IPS-18a (cell line): ENCODE results near the gene SPHK2.
A peak's percentile ranks its signal among the peaks of the same experiment; 100 is the strongest.
"Not testable (repeated sequence)": the region's sequence is repeated elsewhere in the genome, so short reads cannot be mapped to it uniquely, and the experiment has no call there.

Experiments
- H3K27ac ChIP-seq: one replicate; pipeline ENCODE4 v1.5.1; 2013; ENCODE audit warnings: low read length
- H3K27me3 ChIP-seq: one replicate; pipeline ENCODE4 v1.6.1; 2013; ENCODE audit warnings: mild to moderate bottlenecking, low read length; ENCODE audit not compliant: control insufficient read depth, insufficient read depth
- H3K36me3 ChIP-seq: one replicate; pipeline ENCODE4 v1.6.1; 2013; ENCODE audit warnings: low read depth, low read length; ENCODE audit not compliant: control insufficient read depth
- H3K4me1 ChIP-seq: one replicate; pipeline ENCODE4 v1.6.1; 2013; ENCODE audit warnings: low read depth, low read length; ENCODE audit not compliant: control insufficient read depth
- H3K4me3 ChIP-seq: one replicate; pipeline ENCODE4 v1.5.1; 2013; ENCODE audit warnings: low read length
- H3K9ac ChIP-seq: one replicate; pipeline ENCODE4 v1.6.1; 2013; ENCODE audit warnings: mild to moderate bottlenecking, low read length, moderate library complexity
- H3K9me3 ChIP-seq: one replicate; pipeline ENCODE4 v1.6.1; 2013; ENCODE audit warnings: low read depth, low read length; ENCODE audit not compliant: control insufficient read depth

The SPHK2 gene, protein sequence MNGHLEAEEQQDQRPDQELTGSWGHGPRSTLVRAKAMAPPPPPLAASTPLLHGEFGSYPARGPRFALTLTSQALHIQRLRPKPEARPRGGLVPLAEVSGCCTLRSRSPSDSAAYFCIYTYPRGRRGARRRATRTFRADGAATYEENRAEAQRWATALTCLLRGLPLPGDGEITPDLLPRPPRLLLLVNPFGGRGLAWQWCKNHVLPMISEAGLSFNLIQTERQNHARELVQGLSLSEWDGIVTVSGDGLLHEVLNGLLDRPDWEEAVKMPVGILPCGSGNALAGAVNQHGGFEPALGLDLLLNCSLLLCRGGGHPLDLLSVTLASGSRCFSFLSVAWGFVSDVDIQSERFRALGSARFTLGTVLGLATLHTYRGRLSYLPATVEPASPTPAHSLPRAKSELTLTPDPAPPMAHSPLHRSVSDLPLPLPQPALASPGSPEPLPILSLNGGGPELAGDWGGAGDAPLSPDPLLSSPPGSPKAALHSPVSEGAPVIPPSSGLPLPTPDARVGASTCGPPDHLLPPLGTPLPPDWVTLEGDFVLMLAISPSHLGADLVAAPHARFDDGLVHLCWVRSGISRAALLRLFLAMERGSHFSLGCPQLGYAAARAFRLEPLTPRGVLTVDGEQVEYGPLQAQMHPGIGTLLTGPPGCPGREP

DNA sequence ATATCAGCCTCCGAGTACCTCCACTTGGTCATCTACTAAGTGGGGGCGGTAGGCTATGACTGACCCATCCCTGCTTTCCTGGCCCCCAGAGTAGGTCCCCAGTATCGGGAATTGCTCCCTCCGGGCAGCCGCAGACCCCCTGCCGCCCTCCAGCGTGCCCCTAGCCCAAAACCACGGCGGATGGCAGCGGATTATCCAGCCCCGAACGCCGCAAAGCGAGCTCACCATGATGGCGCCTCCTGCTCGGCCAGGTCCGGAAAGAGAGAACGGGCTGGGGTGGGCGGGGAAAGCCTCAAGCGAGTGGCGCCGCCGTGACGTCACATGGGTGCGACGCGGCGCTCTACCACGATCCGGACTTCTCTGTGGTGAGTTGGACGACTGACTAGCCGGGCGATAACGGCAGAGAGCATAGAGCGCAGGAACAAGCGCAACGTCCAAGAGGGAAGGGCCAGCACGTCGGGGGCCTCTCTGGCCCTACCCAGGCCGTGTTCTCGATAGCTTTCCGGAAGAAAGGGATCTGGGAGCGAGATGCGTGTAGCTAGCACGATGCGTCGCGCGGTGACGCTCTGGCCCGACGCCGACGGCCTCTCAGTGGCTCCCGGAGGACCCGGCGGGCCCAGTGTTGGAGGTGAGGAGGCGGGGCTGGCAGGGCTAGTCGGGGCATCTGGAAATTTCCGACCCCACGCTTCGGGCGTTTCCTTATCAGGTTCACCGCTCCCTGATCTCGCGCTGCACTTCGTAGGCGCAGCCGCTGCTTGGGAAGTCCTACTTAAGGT, at the start of gene SPHK2, which contains the start of gene RPL18:
SPHK2 (plus strand) TSS at position 591 of the 776 bp plus-strand sequence. CDS start 1,009 bp downstream, outside the sequence.
RPL18 (minus strand) TSS at position 263 of the 776 bp plus-strand sequence; CDS start at position 228, 35 bp downstream.
- Histone ChIP-seq H3K27me3 (no peaks in the 10 kb centered on the region), H3K4me3 (peak within 1 kb of the TSS; percentile 94), H3K9me3 (no peaks in the 10 kb centered on the region), H3K27ac (peak within 1 kb of the TSS; percentile 88), H3K4me1 (peaks cover 24% of the 10 kb centered on the region), H3K9ac (peak within 1 kb of the TSS; percentile 96), H3K36me3 (peaks cover 28% of the 10 kb centered on the region)

DNA sequence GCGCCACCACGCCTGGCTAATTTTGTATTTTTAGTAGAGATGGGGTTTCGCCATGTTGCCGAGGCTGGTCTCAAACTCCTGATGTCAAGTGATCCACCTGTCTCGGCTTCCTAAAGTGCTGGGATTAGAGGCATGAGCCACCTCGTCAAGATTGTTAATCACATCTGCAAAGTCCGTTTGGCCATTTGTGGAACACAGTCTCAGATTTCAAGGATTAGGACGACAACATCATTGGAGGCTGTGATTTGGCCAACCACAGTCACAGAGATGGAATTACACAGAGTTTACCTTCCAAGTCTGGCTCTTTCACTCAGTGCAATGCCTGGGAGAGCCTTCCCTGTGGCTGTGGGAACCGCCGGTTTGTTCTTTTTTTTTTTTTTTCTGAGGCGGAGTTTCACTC, 49.5 kb upstream of the SPHK2 start:
- H3K36me3 ChIP-seq: no peaks in the 10 kb centered on the region
- no peak overlapping the region for H3K27ac ChIP-seq
- peaks cover 3% of the 10 kb centered on the region for H3K4me1 ChIP-seq
- H3K9ac ChIP-seq: no peak overlapping the region
- no peaks in the 10 kb centered on the region for H3K27me3 ChIP-seq
- no peak overlapping the region for H3K4me3 ChIP-seq
- H3K9me3 ChIP-seq: no peaks in the 10 kb centered on the region

DNA sequence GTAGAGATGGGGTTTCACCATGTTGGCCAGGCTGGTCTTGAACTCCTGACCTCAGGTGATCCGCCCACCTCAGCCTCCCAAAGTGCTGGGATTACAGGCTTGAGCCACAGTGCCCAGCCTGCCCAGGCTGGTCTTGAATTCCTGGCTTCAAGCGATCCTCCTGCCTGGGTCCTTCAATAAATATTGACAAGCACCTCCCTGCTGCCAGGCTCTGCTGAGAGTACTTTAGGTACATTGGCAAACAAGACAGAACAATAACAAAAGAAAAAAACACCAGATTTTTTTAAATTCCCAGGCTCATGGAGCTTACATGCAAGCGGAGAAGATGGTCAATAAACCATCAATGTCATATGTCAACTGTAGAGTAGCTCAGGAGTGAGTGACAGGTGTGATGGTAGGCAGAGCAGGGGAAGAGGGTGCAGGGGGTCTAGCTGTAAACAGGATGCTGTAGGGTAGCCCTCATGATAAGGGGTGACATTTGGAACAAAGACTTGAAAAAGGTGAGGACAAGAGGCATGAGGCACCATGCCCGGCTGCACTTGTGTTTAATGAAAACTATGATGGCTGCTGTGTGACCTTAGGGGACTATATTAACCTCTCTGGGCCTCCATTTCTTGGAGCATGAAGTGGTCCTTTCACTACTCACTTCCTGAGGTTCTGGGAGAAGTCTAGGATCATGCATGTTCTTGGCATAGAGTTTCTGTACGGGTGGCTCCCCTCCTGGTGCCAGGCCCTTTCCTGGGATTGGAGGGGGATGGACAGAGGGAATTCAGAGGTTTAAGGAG, 47.7 kb upstream of the SPHK2 start:
- Histone ChIP-seq H3K4me1 (peaks cover 3% of the 10 kb centered on the region), H3K27ac (no peak overlapping the region), H3K9me3 (no peaks in the 10 kb centered on the region), H3K4me3 (no peak overlapping the region), H3K36me3 (no peaks in the 10 kb centered on the region), H3K27me3 (no peaks in the 10 kb centered on the region), H3K9ac (no peak overlapping the region)

DNA sequence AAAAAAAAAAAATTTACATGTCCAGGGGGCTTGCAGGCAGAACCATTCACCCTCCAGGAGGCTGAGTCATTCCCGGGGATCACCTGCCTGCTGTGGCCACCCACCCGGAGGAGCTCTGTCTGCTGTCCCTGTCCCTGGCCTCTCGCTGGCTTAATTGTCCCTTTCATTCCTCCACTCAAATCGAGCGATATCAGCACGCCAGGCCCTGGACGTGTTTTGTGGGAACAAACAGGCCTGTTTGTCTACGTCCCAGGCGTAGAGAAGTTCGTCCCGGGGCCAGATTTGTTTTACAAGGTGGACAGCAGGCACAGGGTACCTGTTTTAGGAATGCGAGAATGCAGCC, 46.2 kb upstream of the SPHK2 start:
- H3K27ac ChIP-seq: no peak overlapping the region
- peaks cover 3% of the 10 kb centered on the region for H3K4me1 ChIP-seq
- H3K36me3 ChIP-seq: no peaks in the 10 kb centered on the region
- H3K9ac ChIP-seq: no peak overlapping the region
- H3K4me3 ChIP-seq: no peak overlapping the region
- no peaks in the 10 kb centered on the region for H3K9me3 ChIP-seq
- no peaks in the 10 kb centered on the region for H3K27me3 ChIP-seq

DNA sequence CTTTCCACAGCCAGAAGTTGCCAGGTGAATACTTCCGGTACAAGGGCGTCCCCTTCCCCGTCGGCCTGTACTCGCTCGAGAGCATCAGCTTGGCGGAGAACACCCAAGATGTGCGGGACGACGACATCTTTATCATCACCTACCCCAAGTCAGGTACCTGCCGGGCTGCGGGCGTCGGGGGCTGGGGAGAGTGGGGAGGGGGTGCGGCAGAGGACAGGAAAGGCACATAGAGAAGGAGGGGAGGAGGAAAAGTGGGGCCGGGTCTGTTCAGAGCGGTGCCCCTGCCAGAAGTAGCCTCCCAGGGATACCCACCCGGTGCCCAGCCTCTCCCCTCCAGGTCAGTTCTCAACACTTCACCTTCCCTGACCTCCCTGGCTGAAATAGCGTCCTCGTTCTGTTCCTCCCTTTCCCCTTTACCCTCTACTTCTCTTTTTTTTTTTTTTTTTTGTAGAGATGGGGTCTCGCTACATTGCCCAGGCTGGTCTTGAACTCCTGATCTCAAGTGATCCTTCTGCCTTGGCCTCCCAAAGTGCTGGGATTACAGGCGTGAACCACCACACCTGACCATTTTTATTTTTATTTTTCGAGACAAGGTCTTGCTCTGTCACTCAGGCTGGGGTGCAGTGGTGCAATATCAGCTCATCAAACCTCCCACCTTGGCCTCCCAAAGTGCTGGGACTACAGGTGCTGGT, 43.2 kb upstream of the SPHK2 start:
- Histone ChIP-seq H3K9me3 (no peaks in the 10 kb centered on the region), H3K27me3 (no peaks in the 10 kb centered on the region), H3K27ac (no peak overlapping the region), H3K4me1 (no peaks in the 10 kb centered on the region), H3K36me3 (no peaks in the 10 kb centered on the region), H3K4me3 (no peak overlapping the region), H3K9ac (no peak overlapping the region)

DNA sequence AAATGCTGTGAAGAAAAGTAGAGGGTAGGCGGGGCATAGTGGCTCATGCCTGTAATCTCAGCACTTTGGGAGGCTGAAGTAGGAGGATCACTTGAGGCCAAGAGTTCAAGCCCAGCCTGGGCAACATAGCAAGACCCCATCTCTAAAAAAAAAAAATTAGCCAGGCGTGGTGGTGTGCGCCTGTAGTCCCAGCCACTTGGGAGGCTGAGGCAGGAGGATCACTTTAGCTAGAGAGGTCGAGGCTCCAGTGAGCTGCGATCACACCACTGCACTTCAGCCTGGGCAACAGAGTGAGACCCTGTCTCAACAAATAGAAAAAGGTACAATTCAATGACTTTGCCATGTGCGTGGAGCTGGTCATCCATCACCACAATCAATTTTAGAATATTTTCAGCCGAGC, 41.4 kb upstream of the SPHK2 start:
- not testable (repeated sequence) for H3K27me3 ChIP-seq, H3K4me1 ChIP-seq, H3K9ac ChIP-seq, H3K9me3 ChIP-seq, H3K36me3 ChIP-seq, H3K4me3 ChIP-seq, H3K27ac ChIP-seq

DNA sequence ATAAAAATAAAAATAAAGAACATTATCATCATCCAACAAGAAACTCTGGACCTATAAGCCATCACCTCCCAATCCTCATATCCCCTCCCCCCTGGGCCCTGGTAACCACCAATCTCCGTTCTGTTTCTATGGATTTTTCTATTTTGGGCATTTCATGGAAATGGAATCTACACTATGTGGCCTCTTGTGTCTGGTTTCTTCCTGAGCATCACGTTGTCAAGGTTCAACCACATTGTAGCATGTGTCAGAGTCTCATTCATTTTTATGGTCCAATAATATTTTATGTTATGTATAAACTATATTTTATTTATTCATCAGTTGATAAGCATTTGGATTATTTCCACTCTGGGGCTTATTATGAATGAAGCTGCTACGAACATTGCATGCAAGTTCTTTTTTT, 40.4 kb upstream of the SPHK2 start:
- no peak overlapping the region for H3K27ac ChIP-seq
- H3K27me3 ChIP-seq: no peaks in the 10 kb centered on the region
- H3K9me3 ChIP-seq: no peaks in the 10 kb centered on the region
- H3K4me1 ChIP-seq: no peaks in the 10 kb centered on the region
- no peak overlapping the region for H3K9ac ChIP-seq
- no peak overlapping the region for H3K4me3 ChIP-seq
- H3K36me3 ChIP-seq: no peaks in the 10 kb centered on the region

DNA sequence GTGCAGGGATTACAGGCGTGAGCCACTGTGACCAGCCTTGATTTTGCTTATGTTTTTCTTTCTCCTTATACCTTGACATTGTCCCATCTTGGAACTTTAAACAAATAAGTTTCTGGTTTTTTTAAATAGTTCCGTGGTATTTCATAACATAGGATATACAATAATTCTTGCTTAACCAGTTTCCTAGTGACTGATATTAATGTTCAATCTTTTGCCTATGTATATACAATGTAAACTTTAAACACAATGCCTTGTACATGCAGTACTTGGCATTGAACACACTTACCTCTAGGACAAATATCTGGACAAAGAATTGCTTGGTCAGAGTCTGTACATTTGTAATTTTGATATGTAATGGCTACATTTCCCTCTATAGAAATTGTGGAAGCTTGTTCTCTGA, 37.1 kb upstream of the SPHK2 start:
- no peak overlapping the region for H3K9ac ChIP-seq
- H3K9me3 ChIP-seq: no peaks in the 10 kb centered on the region
- H3K36me3 ChIP-seq: no peaks in the 10 kb centered on the region
- no peaks in the 10 kb centered on the region for H3K27me3 ChIP-seq
- H3K4me3 ChIP-seq: no peak overlapping the region
- H3K4me1 ChIP-seq: no peaks in the 10 kb centered on the region
- no peak overlapping the region for H3K27ac ChIP-seq

DNA sequence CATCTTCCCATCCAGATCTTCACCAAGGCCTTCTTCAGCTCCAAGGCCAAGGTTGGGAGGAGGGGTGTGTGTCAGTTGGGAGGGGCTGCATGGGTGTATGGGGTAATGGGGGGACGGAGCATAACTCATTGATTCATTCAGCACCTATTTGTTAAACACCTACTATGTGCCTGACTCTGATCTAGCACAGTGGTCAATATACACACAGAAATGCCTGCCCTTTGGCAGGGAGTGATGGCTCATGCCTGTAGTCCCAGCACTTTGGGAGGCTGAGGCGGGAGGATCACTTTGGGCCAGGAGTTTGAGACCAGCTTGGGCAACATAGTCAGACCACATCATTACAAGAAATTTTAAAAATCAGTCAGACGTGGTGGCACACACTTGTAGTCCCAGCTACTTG, 31.9 kb upstream of the SPHK2 start:
- H3K9ac ChIP-seq: no peak overlapping the region
- H3K4me3 ChIP-seq: no peak overlapping the region
- no peaks in the 10 kb centered on the region for H3K9me3 ChIP-seq
- no peaks in the 10 kb centered on the region for H3K4me1 ChIP-seq
- no peak overlapping the region for H3K27ac ChIP-seq
- H3K27me3 ChIP-seq: peaks cover 5% of the 10 kb centered on the region
- H3K36me3 ChIP-seq: no peaks in the 10 kb centered on the region

DNA sequence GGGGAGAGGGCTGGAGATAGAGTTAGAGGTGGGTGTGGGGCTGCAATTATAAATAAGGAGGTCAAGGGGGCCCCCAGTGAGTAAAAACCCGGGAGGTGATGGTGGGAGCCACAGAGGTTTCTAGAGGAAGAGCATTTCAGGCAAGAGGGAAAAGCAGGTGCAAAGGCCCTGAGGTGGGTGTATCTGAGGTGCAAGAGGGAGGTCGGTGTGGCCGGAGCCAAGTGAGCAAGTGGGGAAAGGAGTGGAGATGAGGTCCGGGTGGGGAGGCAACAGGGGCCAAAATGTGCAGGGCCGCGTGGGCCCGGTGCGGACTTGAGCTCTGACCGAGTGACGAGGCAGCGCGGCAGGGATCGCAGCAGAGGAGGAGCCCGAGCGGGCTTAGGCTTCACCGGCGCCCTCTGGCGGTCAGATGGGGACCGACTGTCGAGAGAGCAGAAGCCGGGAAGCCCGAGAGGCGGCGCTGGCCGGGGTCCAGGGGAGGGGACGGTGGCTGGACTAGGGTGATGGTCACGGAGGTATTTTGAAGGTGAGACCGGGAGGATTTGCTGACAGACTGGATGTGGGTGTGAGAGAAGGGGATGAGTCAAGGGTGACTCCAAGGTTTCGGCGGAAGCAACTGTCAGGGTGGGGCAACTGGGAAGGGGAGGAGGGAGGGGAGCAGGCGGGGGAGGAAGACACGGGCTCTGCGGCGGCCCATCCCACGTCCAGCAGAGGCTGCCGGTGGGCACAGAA, 30.5 kb upstream of the SPHK2 start:
- peaks cover 5% of the 10 kb centered on the region for H3K27me3 ChIP-seq
- H3K4me3 ChIP-seq: peak overlapping the region; percentile 44
- no peaks in the 10 kb centered on the region for H3K4me1 ChIP-seq
- H3K9ac ChIP-seq: no peak overlapping the region
- no peaks in the 10 kb centered on the region for H3K36me3 ChIP-seq
- no peak overlapping the region for H3K27ac ChIP-seq
- H3K9me3 ChIP-seq: no peaks in the 10 kb centered on the region
